ENCODE results near the gene MTOR.
"Not testable (repeated sequence)": the region's sequence is repeated elsewhere in the genome, so short reads cannot be mapped to it uniquely, and the experiment has no call there.

The MTOR gene

DNA sequence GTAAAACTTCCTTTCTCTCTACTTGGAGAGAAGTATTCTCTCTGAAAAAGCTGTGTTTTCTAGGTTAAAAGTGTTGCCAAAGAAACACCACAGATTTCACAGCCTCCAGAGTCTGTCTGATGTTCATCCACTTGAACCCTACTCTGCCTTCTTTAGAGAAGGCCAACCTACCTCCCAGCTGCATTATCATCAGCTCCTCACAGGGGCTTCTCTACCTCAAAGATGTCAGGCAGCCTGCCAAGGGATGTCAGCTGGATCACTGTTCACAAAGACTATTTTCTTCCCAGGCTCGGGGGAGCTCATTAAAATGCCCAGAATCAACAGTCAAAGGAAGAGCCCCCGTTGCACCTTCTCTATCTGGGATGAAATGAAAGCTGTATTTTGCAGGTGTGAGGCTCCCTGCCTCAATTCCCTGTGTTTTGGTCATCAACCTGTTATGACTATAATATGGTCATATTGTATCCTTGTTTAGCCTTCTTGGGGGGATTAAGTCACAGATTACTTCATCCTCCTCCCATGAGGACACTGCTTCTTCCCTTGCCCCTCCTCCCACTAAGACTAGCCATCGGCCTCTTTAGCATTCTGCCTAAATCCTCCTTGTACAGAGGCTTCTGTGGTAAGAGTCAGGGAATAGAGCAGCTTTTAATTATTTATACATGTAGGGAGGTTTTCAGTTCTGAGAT lies 47.5 kb downstream of the MTOR start:
- no peak for DNase-seq

DNA sequence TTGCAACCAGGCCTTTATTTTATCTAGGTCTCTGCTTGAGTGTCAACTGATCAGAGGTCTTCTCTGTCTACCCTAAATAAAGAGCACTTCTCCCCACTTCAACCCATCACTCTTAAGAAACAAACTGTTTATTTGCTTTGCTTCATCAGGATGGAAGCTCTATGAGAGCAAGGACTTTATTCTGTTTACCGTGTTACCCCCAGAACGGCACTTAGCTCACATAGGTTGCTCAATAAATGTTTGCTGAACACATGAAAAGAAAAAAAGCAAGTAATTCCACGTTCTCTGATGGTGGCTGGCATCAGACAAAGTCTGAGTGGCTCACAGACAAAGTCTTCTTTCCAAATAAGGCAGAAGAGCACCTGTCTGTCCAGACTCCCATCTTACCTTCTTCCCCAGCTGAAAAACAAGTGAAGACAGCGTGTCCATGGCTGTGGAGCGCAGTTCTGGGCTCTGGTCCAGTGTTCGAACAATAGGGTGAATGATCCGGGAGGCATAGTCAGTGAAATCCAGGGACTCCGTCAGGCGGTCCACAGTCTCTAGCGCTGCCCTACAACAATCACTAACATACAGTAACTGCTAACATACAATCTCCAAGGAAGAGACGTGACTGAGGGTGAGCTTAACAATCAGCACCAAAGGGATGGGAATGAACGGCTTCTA lies 50.3 kb downstream of the MTOR start:
- no peak for DNase-seq

- DNase-seq = no peak
Measured at GRCh38 chr1:11211461-11211860, 50.9 kb downstream of the MTOR start.

- no peak for DNase-seq
Measured at GRCh38 chr1:11207898-11208611, 54.3 kb downstream of the MTOR start.

- no peak for DNase-seq
Measured at GRCh38 chr1:11204396-11205190, 57.8 kb downstream of the MTOR start.

GRCh38 chr1:11198851-11199594 lies 63.3 kb downstream of the MTOR start:
- no peak for DNase-seq

GRCh38 chr1:11198257-11198656 lies 64.1 kb downstream of the MTOR start:
- DNase-seq = no peak

GRCh38 chr1:11197359-11197758 lies 65.0 kb downstream of the MTOR start:
- no peak for DNase-seq

GRCh38 chr1:11196945-11197344 lies 65.4 kb downstream of the MTOR start:
- DNase-seq = no peak

- no peak for DNase-seq
Measured at GRCh38 chr1:11194407-11195176, 67.8 kb downstream of the MTOR start.

GRCh38 chr1:11193376-11193775 lies 69.0 kb downstream of the MTOR start:
- no peak for DNase-seq

DNA sequence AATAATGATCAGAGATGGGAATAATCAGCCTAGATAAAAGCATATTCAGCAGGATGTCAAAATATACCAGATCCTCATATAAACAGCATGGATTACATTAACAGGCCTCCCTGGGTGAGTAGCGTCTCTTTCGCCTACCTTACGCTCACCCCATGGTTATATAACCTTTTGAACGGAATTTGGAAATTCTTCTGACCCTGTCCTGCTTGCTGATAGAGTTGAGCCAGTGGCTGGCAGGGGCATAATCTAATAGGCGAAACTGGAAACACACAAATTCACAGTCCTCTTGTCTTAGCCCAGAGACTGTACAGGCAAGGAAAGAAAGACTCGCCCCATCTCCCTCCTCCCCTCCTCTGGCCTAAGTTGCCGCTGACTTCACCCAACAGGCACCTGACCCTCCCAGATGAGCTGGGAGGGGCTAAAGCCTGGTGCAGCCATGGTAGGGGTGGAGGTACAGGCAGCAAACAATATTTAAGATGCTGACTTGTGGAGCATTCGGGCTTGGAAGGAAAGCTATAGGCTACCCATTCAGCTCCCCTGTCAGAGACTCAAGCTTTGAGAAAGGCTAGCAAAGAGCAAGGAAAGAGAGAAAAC lies 73.4 kb downstream of the MTOR start, which contains the start of gene ANGPTL7:
Gene ANGPTL7, plus strand, starts transcription at position 498 of the 594 bp plus-strand sequence. CDS start 225 bp downstream, outside the sequence.
- no peak for DNase-seq

GRCh38 chr1:11188381-11188780 lies 74.0 kb downstream of the MTOR start:
- DNase-seq = no peak

DNA sequence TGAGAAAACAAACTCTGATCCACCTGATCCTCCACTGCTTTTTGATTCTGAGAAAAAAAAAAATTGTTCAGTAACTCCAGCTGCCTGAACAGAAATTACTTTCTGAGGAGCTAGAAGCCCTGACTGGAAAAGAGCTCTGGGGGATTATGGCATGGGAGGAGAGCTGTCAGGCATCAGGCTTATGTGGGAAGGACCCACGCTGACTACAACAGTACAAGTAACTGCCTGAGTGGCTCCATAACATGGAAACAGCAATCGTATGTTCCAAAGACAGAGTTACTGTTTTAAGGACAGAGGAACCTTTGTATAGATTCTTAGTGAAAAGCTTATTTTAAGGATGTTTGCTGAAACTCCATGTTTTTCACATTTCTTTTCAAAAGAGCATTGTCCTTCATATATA lies 74.4 kb downstream of the MTOR start:
- DNase-seq = no peak

DNA sequence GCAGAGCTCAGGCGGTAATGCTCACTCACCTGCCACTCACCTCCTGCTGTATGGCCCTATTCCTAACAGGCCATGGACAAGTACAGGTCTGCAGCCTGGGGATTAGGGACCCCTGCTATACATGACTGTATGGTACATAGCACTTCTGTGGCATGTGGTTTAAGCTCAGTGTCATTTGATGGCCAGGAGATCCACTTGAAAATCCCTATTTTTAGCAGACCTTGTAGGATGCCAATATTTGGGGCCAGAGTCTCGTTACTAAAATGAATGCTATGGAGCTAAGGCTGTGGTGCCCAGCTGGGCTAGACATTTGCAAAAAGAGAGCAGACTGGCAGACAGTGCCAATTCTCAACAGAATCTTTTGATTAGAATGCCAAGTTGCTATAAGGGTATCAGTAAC lies 74.9 kb downstream of the MTOR start:
- no peak for DNase-seq

DNA sequence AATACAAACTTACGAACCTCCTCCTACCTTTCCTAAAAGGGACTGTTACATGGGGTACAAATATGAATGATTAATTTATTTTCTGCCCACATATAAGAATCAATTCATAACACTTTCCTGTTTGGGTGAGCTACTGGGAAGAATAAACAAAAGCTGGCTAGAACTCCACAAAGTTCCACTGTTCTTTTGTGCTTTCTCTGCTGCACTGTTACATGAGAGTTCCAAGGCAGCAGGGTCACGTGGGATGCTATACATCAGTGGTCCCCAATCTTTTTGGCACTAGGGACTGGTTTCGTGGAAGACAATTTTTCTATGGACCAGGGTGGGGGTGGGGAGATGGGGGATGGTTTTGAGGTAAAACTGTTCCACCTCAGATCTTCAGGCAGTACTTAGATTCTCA lies 75.4 kb downstream of the MTOR start:
- DNase-seq = no peak

DNA sequence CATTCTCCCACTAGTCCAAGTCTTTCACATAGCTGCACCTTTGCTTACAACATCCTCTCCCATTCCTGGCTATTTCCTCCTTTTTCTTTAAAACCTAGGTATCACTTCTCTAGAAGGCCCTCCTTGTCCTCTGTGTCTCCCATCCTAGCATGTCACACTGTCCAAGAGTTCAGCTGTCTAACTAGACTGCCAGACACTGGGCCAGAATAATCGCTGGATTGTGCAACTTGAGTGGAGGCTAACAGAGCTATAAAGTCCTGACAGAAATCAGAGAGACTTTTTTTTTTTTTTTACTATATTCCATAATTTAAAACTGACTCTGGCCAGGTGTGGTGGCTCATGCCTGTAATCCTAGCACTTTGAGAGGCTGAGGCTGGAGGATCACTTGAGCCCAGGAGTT lies 77.4 kb downstream of the MTOR start:
- no peak for DNase-seq

GRCh38 chr1:11182884-11183283 lies 79.5 kb downstream of the MTOR start:
- no peak for DNase-seq

GRCh38 chr1:11180342-11180744 lies 82.0 kb downstream of the MTOR start:
- DNase-seq = no peak

DNA sequence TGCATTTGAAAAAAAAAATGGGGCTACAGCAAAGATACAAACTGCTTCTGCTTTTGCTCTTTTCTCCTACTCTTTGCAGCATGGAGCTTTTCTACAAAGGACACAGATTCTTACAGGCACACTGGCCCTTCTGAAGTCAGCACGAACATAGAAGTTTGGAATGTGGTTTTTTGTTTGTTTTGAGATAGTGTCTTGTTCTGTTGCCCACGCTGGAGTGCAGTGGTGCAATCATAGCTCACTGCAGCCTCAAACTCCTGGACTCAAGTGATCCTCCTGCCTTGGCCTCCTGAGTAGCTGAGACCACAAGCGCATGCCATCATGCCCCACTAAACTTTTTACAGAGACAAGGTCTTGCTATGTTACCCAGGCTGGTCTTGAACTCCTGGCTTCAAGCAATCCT lies 82.6 kb downstream of the MTOR start:
- not testable (repeated sequence) for DNase-seq

DNA sequence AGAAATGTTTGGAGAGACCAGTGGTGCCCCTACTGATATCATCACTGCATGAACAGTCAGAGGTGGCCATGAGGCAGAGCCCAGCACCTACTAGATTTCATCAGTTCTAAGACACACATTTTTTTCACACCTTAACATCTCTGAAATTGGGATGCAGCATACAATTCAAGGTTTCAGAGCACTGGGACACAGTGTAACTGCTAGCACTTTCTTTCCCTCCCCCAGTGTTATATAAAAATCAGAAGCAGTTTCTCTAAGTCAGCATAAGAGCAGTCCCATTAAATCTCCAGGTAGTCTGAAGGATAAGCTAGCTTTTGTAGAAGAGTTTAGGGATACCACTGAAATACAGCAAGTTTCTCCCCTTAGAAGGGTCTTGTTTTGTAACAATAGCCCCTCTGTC lies 83.2 kb downstream of the MTOR start:
- DNase-seq = no peak
